Stimulated activated CD4-positive, alpha-beta T cell treated with anti-CD3 and anti-CD28 coated beads, TNF-alpha, amount 100 ng/mL, for 48 hours (primary cell): Measurements from ENCODE around the gene FOXD2.

Source experiments
- DNase-seq, 3 donors: peaks; one replicate each; pipeline ENCODE4 v3.0.0-alpha.2; 2020; ENCODE audit warnings: low read depth in 3 of 3

FOXD2 gene

DNA sequence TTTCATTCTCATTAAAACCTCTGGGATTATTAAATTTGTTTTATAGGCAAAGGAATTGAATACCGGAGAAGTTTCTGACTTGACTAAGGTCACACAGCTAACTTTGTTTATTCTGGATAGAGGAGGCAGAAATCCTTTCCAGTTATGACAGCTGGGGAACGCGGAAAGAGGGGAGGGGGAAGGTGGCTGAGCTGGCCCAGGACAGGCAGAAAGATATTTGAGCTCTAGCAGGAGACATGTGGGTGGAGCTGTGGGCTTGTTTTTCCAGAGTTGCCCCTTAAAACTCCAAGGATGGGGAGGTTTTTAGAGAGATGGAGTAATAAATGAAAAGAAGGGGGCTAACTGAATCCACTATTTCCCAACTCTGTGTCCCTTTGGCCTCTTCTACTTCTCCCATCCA, 27.8 kb downstream of the FOXD2 start:
- no peak for DNase-seq

DNA sequence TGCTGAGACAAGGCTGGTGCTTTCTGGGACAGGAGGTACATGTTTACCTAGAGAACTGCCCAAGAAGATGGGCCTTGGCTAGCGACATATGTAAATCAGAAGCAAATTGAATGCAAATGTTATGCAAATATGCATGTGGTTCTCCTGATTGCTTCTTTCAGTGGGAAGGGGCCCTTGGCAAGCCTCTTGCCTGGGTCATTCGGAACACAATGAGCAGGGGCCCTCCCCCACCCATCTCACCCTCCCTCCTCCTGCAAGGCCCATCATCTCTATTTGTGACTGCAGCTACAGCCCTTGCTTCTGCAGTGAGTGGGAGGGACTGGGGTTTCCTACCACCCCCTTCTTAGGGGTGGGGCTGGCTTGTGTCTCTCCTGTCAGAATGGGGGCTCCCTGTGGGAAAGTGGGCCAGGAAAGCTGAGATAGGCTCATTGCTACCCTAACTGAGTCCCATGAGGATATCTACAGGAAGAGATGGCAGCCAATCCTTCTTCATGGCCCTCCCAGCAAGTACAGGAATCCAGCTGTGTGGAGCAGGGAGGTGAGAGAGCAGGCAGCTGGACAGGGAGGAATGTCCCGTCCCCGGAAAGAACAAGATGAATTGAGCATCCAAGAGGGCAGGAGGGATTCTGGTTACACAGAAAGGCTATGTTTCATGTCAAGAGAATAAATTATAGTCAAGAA, 31.0 kb downstream of the FOXD2 start:
- no peak for DNase-seq

DNA sequence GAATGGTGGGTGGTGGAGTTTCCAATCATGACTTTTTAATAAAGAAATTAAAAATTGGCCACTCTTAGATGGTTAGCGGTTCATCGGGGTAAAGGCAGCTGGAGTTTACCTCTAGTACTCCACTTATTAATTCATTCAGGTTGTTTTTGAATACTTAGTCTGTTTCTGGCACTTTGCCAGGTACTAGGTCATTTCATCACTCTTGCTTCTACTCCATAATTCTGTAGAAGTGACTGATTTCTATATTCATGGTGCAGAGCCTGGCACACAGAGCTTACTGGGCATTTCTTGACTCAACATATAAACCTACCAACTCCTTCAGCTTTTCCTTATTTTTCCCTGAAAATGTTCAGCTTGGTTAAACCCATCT, 31.5 kb downstream of the FOXD2 start:
- no peak for DNase-seq

DNA sequence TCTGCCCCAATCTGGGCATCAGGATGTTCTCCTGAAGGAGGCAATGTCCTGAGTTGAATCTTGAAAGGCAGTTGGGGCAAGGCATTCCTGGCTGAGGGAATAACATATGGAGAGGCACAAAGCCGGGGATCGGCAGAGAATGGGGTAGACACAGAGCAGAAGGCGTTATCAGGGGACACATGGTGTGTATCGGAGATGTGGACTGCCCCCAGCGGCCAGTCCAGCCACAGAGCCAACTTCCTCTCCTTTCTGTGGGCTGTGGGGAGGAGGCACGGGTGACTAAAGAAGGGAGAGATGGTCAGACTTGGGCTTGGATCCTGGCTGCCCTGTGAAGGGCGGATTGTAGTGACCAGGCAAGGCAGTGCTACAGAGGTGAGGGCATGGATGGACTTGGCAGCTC, 32.1 kb downstream of the FOXD2 start:
- DNase-seq = no peak

DNA sequence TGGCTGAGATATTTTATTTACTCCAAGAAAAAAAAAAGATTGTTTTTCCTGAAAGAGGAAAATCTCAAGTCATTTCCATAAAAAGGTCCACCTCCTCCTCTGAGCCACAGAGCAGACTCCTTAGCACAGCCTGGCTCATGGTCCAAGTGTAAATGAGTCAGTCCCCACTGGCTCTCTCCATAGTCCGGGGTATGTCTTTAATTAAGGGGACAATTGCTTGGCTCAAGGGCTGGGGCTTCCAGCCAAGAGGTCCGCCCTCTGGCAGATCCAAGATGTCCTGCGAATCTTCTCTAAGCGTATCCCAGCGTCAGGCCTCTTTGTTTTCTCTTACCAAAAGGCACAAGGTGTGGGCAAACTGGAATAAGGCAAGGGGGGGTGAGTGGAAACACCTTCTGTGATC, 33.3 kb downstream of the FOXD2 start:
- no peak for DNase-seq

DNA sequence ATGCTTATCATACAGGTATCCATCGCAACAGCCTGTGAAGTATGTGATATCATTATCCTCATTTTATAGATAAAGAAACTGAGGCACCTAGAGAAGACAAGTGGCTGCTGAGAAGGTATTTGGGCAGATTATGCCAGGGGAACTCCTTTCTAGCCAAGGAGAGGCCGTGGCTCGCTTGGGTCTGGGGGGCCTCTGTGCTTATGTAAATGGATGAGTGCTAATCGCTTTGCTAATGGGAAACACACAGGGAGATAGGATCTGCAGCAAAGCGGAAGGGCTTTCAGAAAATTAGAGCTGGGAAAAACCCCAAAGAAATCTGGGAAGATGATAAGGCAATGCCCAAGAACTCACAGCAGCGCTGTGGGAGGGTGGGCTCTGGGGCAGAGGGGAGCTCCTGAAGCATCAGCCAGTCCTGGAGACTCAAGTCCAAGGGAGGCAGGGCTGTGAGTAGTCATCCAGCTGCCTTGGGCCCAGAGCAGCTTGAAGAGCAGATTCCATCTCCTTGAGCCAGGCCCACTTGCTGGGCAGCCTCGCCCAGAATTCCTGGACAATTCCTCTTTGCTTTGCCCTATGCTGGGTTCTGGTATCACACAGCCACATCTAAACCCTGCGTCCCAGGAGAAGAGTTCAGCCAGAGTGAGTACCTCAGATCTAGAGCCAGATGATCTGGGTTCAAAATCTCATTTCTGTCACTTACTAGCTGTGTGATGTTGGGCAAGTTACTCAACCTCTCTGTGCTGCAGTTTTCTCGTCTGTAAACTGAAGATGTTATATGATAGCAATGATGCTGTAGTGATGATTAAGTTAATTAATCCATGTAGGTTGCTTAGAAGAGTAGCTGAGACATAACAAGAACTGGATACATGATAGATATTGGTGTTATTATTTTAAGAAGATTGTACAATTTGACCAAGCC, 36.7 kb downstream of the FOXD2 start:
- DNase-seq = no peak

DNA sequence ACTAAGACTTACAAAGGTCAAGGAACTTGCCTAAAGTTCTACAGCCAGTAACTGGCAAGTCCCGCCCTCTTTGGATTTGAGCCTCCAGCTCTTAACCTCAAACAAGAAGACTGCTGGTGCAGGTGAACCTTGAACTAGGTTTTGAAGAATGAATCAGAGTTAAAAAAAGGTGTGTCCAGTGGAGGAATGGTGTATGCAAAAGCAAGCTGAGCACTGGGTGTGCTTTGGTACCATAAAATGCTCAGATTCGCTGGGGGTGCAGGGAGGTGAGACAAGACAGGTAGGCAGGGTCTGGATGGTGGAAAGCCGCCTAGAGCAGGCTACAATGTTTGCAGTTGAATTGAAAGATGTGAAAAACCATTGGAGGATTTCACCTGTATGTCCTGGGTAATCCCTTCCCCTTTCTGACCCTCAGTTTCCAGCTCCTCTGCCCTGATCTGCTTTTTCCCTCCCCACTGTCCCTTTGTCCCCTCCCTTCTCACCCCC, 39.8 kb downstream of the FOXD2 start:
- no peak for DNase-seq

DNA sequence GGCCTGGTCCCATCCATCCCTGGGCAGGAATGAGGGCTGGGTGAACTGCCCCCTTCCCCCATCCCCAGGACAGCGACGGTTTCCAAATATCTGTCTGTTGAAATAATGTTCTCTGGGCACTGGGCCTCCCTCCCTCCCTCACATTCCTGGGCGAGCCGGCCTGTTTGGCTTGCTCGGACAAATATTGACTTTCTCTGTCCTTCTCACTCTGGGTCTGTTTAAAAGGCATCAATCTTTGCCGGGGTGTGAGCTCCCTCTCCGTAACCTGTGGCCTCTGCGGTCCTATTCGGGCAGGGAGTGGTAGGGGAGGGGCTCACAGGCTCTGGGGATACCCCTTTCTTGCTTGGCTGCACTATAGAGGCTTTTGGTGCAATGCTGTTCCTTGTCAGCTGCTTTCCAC, 40.2 kb downstream of the FOXD2 start:
- no peak for DNase-seq

DNA sequence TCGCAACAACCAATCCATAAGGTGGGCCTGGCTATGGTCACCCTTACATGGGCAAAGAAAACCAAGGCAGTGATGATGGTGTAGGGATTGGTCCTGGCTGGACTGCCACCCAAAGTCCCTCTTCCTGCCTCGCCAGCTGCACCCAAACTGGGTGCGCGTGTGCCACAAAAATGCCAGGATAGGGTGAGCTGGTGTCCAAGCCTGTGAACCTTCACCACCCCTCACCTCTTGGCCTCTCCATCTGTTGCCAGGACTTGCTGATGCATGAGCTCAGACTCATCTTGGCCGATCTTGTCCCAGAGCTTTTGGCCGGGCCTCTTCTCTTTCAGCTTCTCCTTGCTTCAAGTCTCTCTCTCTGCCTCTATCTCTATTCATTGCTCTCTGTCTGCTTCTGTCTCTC, 41.8 kb downstream of the FOXD2 start:
- DNase-seq = no peak

DNA sequence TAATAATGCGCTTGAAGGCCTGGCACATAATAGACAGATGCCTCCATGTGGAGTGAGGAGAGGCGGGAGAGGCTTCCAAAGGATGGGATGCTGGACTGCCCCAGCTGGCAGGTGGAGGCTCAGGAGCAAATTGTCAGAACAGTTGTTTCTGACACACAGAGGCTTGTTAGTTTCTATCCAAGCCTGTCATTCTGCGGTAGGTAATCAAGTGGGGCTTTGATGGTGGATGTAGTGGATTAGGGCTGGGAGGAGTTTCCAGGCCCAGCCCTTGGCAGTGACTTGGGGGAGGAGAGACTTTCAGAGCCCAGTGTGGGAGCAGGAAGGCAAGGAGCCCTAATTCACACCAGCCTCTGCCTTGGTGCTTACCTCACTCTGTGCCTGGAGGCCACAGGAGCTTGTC, 44.1 kb downstream of the FOXD2 start:
- no peak for DNase-seq

DNA sequence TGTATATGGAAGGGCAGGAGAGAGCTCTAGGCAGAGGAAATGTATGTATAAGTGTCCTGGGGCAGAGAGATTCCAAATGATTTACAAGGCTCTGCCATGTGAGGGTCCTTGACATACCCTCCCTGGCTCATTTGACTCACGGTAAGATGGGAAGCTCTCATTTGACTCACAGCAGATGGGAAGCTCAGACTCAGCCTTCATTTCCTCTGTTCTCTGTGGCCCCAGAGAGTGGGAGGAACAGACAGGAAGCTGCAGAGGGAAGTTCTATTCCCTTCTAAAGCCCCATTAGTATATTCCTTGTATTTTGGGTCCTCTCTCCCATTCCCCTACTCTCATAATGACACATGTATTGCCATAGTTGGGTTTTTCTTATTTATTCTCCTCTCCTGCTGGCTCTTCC, 44.9 kb downstream of the FOXD2 start:
- DNase-seq = no peak

DNA sequence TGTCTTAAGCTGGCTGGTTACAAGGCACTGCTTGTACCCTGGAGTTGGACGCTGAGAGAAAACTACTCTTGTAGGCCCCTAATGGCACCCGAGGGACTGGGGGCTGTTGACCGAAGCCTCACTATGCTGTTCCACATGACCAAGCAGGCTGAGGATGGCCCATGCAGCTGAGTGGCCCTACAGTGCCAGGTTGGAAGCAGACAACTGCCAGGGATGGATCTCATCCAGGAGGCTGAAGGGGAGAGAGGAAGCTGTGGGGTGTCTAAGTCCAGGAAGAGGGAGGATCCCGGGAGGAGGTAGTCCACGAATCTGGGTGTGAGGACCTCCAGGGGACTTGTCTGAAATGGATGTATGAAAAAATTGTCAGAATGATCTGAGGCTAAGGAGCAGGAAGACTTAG, 45.8 kb downstream of the FOXD2 start:
- no peak for DNase-seq

DNA sequence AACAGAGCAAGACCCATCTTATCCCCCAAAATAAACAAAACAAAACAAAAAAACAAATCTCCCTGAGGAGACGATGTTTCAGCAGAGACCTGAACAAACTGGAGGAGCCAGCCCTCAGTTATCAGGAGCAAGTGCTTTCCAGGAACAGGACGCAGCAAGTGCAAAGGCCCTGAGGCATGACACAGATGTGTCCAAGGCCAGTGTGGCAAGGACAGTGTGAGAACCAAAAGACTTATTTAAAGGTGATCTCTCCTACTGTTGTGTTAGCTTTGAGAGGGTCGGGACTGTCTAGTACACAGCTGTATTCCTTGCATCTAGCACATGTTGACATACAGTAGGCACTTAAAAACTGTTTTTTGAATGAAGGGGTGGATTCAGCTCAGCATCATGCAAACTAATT, 48.0 kb downstream of the FOXD2 start:
- DNase-seq = no peak

DNA sequence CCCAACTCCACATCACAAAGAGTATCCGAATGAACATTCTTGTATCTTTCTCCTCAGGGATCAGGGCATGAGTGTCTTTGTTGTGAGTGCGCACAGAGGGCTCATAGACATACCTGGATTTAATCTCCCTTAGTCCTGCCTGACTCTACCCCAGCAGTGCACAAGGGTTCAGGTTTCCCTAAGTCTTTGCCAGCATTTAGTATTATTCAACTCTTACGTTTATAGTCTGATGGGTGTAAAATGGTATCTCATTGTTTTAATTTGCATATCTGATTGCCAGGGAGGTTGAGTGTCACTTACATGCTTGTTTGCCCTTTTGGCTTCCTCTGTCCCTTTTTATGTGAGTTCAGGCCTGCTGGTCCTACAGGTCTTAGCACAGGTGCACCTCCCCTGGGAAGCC, 49.5 kb downstream of the FOXD2 start:
- no peak for DNase-seq

DNA sequence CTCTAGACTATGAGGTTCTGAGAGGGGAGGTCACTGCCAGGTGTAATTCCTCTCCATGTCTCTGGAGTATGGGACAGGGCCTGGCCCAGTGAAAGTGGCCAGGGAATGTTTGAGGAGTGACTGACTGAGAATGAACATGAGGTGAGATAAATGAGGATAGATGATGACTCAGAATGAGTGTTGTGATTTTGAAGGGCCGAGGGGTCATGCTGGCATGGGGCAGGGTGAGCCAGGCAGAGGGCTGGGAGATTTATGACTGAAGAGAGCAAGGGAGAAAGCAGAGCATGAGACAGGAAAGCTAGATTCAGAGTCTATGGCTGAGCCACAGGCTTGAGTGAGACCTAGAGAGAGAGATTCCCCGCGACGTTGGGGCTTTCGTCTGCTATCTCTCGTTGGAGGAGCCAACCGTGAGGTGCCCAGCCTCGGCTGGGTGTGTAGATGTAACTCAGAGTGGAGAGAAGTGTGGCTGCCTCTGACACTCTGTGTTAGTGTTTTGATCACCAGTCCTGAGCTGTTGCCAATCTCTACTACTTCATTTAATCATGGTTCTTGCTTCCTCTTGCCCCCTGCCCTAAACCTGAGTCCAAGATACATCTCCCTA, 50.1 kb downstream of the FOXD2 start:
- DNase-seq = no peak
